Superior temporal gyrus (tissue), 1 donor: Measurements from ENCODE around the gene PRRT2.
"Not testable (repeated sequence)": the region's sequence is repeated elsewhere in the genome, so short reads cannot be mapped to it uniquely, and the experiment has no call there.

ENCODE experiments used
- DNase-seq: peaks from one replicate; pipeline ENCODE4 v3.0.0-alpha.2; 2016; ENCODE audit errors: extremely low spot score

Gene PRRT2

GRCh38 chr16:29833219-29833618 is 21.2 kb downstream of the PRRT2 start:
- DNase-seq: not testable (repeated sequence)

GRCh38 chr16:29834079-29834478 is 22.1 kb downstream of the PRRT2 start:
- DNase-seq: no peak

GRCh38 chr16:29835926-29836325 is 23.9 kb downstream of the PRRT2 start:
- DNase-seq: no peak

- DNase-seq: no peak
Observed at GRCh38 chr16:29836623-29837022, 24.6 kb downstream of the PRRT2 start.

- DNase-seq: no peak
Observed at GRCh38 chr16:29837841-29838240, 25.8 kb downstream of the PRRT2 start.

GRCh38 chr16:29839822-29840221 is 27.8 kb downstream of the PRRT2 start:
- no peak for DNase-seq

GRCh38 chr16:29840240-29840639 is 28.2 kb downstream of the PRRT2 start:
- DNase-seq: no peak

GRCh38 chr16:29841631-29842030 is 29.6 kb downstream of the PRRT2 start:
- DNase-seq: no peak

GRCh38 chr16:29842732-29843346 is 30.8 kb downstream of the PRRT2 start:
- DNase-seq: no peak

GRCh38 chr16:29843931-29844330 is 31.9 kb downstream of the PRRT2 start:
- DNase-seq: no peak

GRCh38 chr16:29844575-29845331 is 32.8 kb downstream of the PRRT2 start:
- no peak for DNase-seq

- no peak for DNase-seq
Observed at GRCh38 chr16:29845656-29846055, 33.7 kb downstream of the PRRT2 start.

- peak; percentile 76 for DNase-seq
Observed at GRCh38 chr16:29848420-29849297, 36.7 kb downstream of the PRRT2 start.

GRCh38 chr16:29849505-29849904 is 37.5 kb downstream of the PRRT2 start:
- DNase-seq: peak; percentile 56

GRCh38 chr16:29850998-29851397 is 39.0 kb downstream of the PRRT2 start:
- DNase-seq: no peak

GRCh38 chr16:29852654-29853053 is 40.7 kb downstream of the PRRT2 start:
- DNase-seq: peak; percentile 40

- no peak for DNase-seq
Observed at GRCh38 chr16:29854520-29855100, 42.6 kb downstream of the PRRT2 start.

GRCh38 chr16:29857133-29857760 is 45.3 kb downstream of the PRRT2 start:
- peak; percentile 30 for DNase-seq

GRCh38 chr16:29858149-29858849 is 46.3 kb downstream of the PRRT2 start:
- DNase-seq: no peak

- DNase-seq: no peak
Observed at GRCh38 chr16:29858974-29859373, 47.0 kb downstream of the PRRT2 start.

- no peak for DNase-seq
Observed at GRCh38 chr16:29860218-29860617, 48.2 kb downstream of the PRRT2 start.
